HL-60 (cell line): ENCODE results near the gene SAMD5.

Experiments
- DNase-seq, 2 experiments: peaks; one replicate each; pipeline ENCODE4 v3.0.0-alpha.2; 2010 to 2020; ENCODE audit warnings: low read depth in 1 of 2, low spot score in 1 of 2
- H3K27ac ChIP-seq: fragments of 250-450 bp; sonication (Bioruptor Pico); replicated peaks from 2 replicates; pipeline ENCODE4 v1.5.1; 2020; ENCODE audit warnings: mild to moderate bottlenecking, moderate library complexity
- H3K27me3 ChIP-seq: fragments of 250-450 bp; sonication (Bioruptor Pico); 2 replicates; pipeline ENCODE4 v1.5.1; 2021; ENCODE audit warnings: mild to moderate bottlenecking, moderate library complexity; ENCODE audit not compliant: insufficient read depth, poor library complexity, severe bottlenecking
- H3K4me3 ChIP-seq: replicated peaks from 2 replicates; pipeline ENCODE4 v1.5.1; 2011; ENCODE audit warnings: mild to moderate bottlenecking, control low read depth, low read length; ENCODE audit not compliant: insufficient read depth
- CTCF ChIP-seq: IDR thresholded peaks from one replicate; pipeline ENCODE4 v1.5.1; 2011; ENCODE audit warnings: low read length, control low read depth, inconsistent platforms; ENCODE audit not compliant: insufficient read depth
- GABPA ChIP-seq: IDR thresholded peaks from 2 replicates; pipeline ENCODE4 v1.6.1; 2012; ENCODE audit warnings: low read depth
- POLR2AphosphoS5 ChIP-seq: IDR thresholded peaks from 2 replicates; pipeline ENCODE4 v1.6.1; 2012; ENCODE audit warnings: low read depth
- REST ChIP-seq: IDR thresholded peaks from 2 replicates; pipeline ENCODE4 v1.6.1; 2012; ENCODE audit warnings: low read depth; ENCODE audit not compliant: insufficient replicate concordance
- SPI1 ChIP-seq: IDR thresholded peaks from 2 replicates; pipeline ENCODE4 v1.6.1; 2012; ENCODE audit warnings: low read depth, mild to moderate bottlenecking, borderline replicate concordance

Gene SAMD5

GRCh38 chr6:147467428-147467827 is 41.1 kb upstream of the SAMD5 start:
- Histone ChIP-seq H3K27me3 (no peaks in the 10 kb centered on the region), H3K4me3 (no peak overlapping the region), H3K27ac (no peak overlapping the region)
- DNase-seq, result no peak
- TF ChIP-seq CTCF (no peak), SPI1 (no peak), REST (no peak), POLR2AphosphoS5 (no peak), GABPA (no peak)

GRCh38 chr6:147467886-147468285 is 40.6 kb upstream of the SAMD5 start:
- Histone ChIP-seq H3K27me3 (no peaks in the 10 kb centered on the region), H3K27ac (no peak overlapping the region), H3K4me3 (no peak overlapping the region)
- TF ChIP-seq GABPA (no peak), REST (no peak), POLR2AphosphoS5 (no peak), SPI1 (no peak), CTCF (no peak)
- DNase-seq, result no peak

GRCh38 chr6:147468634-147469033 is 39.9 kb upstream of the SAMD5 start:
- Histone ChIP-seq H3K27me3 (no peaks in the 10 kb centered on the region), H3K4me3 (no peak overlapping the region), H3K27ac (no peak overlapping the region)
- TF ChIP-seq SPI1, result no peak
- no peak for TF ChIP-seq REST
- no peak for TF ChIP-seq GABPA
- TF ChIP-seq CTCF, result no peak
- TF ChIP-seq POLR2AphosphoS5, result no peak
- no peak for DNase-seq
